HG03196 (cell line): ENCODE measurements around the gene C10orf90.

ENCODE experiments used
- ATAC-seq: cut with Tn5 transposase; IDR thresholded peaks from one replicate; pipeline ENCODE4 v1.9.1; 2021; ENCODE audit not compliant: unreplicated experiment

The C10orf90 gene

GRCh38 chr10:126639084-126639483 lies 31.4 kb downstream of the C10orf90 start:
- no peak for ATAC-seq

- ATAC-seq: no peak
Observed at GRCh38 chr10:126638542-126638941, 32.0 kb downstream of the C10orf90 start.

GRCh38 chr10:126637501-126637900 lies 33.0 kb downstream of the C10orf90 start:
- no peak for ATAC-seq

- no peak for ATAC-seq
Observed at GRCh38 chr10:126634911-126635310, 35.6 kb downstream of the C10orf90 start.

GRCh38 chr10:126634347-126634746 lies 36.1 kb downstream of the C10orf90 start:
- no peak for ATAC-seq

- ATAC-seq: no peak
Observed at GRCh38 chr10:126632705-126633104, 37.8 kb downstream of the C10orf90 start.

- ATAC-seq: no peak
Observed at GRCh38 chr10:126629925-126630624, 40.4 kb downstream of the C10orf90 start.

GRCh38 chr10:126628746-126629145 lies 41.7 kb downstream of the C10orf90 start:
- ATAC-seq: no peak

GRCh38 chr10:126621846-126622245 lies 48.6 kb downstream of the C10orf90 start:
- ATAC-seq: no peak

- ATAC-seq: no peak
Observed at GRCh38 chr10:126618466-126618865, 52.0 kb downstream of the C10orf90 start.

GRCh38 chr10:126617733-126618132 lies 52.8 kb downstream of the C10orf90 start:
- ATAC-seq: no peak

- no peak for ATAC-seq
Observed at GRCh38 chr10:126617208-126617607, 53.3 kb downstream of the C10orf90 start.

GRCh38 chr10:126616737-126617136 lies 53.8 kb downstream of the C10orf90 start:
- no peak for ATAC-seq

- ATAC-seq: no peak
Observed at GRCh38 chr10:126611303-126611702, 59.2 kb downstream of the C10orf90 start.

- ATAC-seq: no peak
Observed at GRCh38 chr10:126609566-126609965, 60.9 kb downstream of the C10orf90 start.

- ATAC-seq: no peak
Observed at GRCh38 chr10:126599949-126600682, 70.4 kb downstream of the C10orf90 start.

GRCh38 chr10:126598009-126598408 lies 72.5 kb downstream of the C10orf90 start:
- no peak for ATAC-seq

GRCh38 chr10:126597211-126597610 lies 73.3 kb downstream of the C10orf90 start:
- no peak for ATAC-seq

- no peak for ATAC-seq
Observed at GRCh38 chr10:126596472-126597016, 73.9 kb downstream of the C10orf90 start.

- ATAC-seq: no peak
Observed at GRCh38 chr10:126595160-126595559, 75.3 kb downstream of the C10orf90 start.

GRCh38 chr10:126593968-126594701 lies 76.4 kb downstream of the C10orf90 start:
- no peak for ATAC-seq
